ENCODE results near the gene MCF2L. TPM values are rescaled to one million over a fixed set of nuclear protein-coding genes. Genes with fewer than 3 reads are reported as not detected.

Gene MCF2L
- polyA plus RNA-seq, 1 donor (not counting 4 experiments of a cell fraction or from before 2014, with no cell fraction given) = 0.14 TPM

- Histone ChIP-seq H3K27ac (ENCODE audit: control insufficient read depth, insufficient read depth, low read length) (no peak overlapping the region), H2AFZ (ENCODE audit: control insufficient read depth, low read length) (no peak overlapping the region), H3K36me3 (ENCODE audit: control insufficient read depth in 2 of 2, extremely low read depth in 1 of 2, insufficient read depth in 2 of 2, low read length in 2 of 2) (no peaks in the 10 kb centered on the region), H3K4me1 (ENCODE audit: control insufficient read depth, extremely low read depth, insufficient read depth, low read length) (no peaks in the 10 kb centered on the region), H3K4me3 (ENCODE audit: control insufficient read depth in 2 of 3, extremely low read depth in 1 of 3, insufficient read depth in 2 of 3, low read depth in 1 of 3, low read length in 3 of 3) (no peak overlapping the region), H4K20me1 (ENCODE audit: control insufficient read depth, extremely low read depth, insufficient read depth, low read length) (no peaks in the 10 kb centered on the region), H3K79me2 (ENCODE audit: control insufficient read depth, insufficient read depth, low read length) (no peaks in the 10 kb centered on the region), H3K9ac (ENCODE audit: control insufficient read depth, extremely low read depth, insufficient read depth, low read length) (no peak overlapping the region), H3K27me3 (ENCODE audit: control insufficient read depth, extremely low read depth, insufficient read depth, low read length) (no peaks in the 10 kb centered on the region), H3K9me1 (ENCODE audit: control insufficient read depth, extremely low read depth, insufficient read depth, low read length) (no peaks in the 10 kb centered on the region), H3K9me3 (ENCODE audit: control insufficient read depth, low read depth, low read length) (no peaks in the 10 kb centered on the region), H3K4me2 (ENCODE audit: control insufficient read depth, extremely low read depth, insufficient read depth, low read depth, low read length) (no peak overlapping the region)
- FAIRE-seq (no peak), DNase-seq (ENCODE audit: low read depth, low spot score) (no peak)
- TF ChIP-seq EZH2 (IDR thresholded peaks at IDR 0.05; ENCODE audit: low read length) = no peak
- no peak for TF ChIP-seq CTCF (optimal IDR thresholded peaks at IDR 0.05 in 1 of 3, IDR thresholded peaks at IDR 0.05 in 1 of 3, conservative IDR thresholded peaks at IDR 0.05 in 1 of 3; ENCODE audit: extremely low read depth in 1 of 3, insufficient read depth in 2 of 3, low read length in 3 of 3)
- dilution Hi-C loops (cut with MboI; ENCODE audit: extremely low pct_ligation_motif_present, low sequenced_read_pairs) = no loop called here
Measured at GRCh38 chr13:113139577-113139976, 170.6 kb downstream of the MCF2L start.

- DNase-seq (ENCODE audit: low read depth, low spot score) (no peak), FAIRE-seq (no peak)
- Histone ChIP-seq H2AFZ (ENCODE audit: control insufficient read depth, low read length) (no peak overlapping the region), H3K9me3 (ENCODE audit: control insufficient read depth, low read depth, low read length) (no peaks in the 10 kb centered on the region), H3K36me3 (ENCODE audit: control insufficient read depth in 2 of 2, extremely low read depth in 1 of 2, insufficient read depth in 2 of 2, low read length in 2 of 2) (no peaks in the 10 kb centered on the region), H4K20me1 (ENCODE audit: control insufficient read depth, extremely low read depth, insufficient read depth, low read length) (no peaks in the 10 kb centered on the region), H3K27me3 (ENCODE audit: control insufficient read depth, extremely low read depth, insufficient read depth, low read length) (no peaks in the 10 kb centered on the region), H3K4me2 (ENCODE audit: control insufficient read depth, extremely low read depth, insufficient read depth, low read depth, low read length) (no peak overlapping the region), H3K9ac (ENCODE audit: control insufficient read depth, extremely low read depth, insufficient read depth, low read length) (no peak overlapping the region), H3K4me3 (ENCODE audit: control insufficient read depth in 2 of 3, extremely low read depth in 1 of 3, insufficient read depth in 2 of 3, low read depth in 1 of 3, low read length in 3 of 3) (no peak overlapping the region), H3K79me2 (ENCODE audit: control insufficient read depth, insufficient read depth, low read length) (no peaks in the 10 kb centered on the region), H3K27ac (ENCODE audit: control insufficient read depth, insufficient read depth, low read length) (no peak overlapping the region), H3K9me1 (ENCODE audit: control insufficient read depth, extremely low read depth, insufficient read depth, low read length) (no peaks in the 10 kb centered on the region), H3K4me1 (ENCODE audit: control insufficient read depth, extremely low read depth, insufficient read depth, low read length) (no peaks in the 10 kb centered on the region)
- dilution Hi-C loops (cut with MboI; ENCODE audit: extremely low pct_ligation_motif_present, low sequenced_read_pairs) = no loop called here
- no peak for TF ChIP-seq CTCF (optimal IDR thresholded peaks at IDR 0.05 in 1 of 3, IDR thresholded peaks at IDR 0.05 in 1 of 3, conservative IDR thresholded peaks at IDR 0.05 in 1 of 3; ENCODE audit: extremely low read depth in 1 of 3, insufficient read depth in 2 of 3, low read length in 3 of 3)
- TF ChIP-seq EZH2 (IDR thresholded peaks at IDR 0.05; ENCODE audit: low read length) = no peak
Measured at GRCh38 chr13:113140677-113141600, 171.9 kb downstream of the MCF2L start.

All from keratinocyte (primary cell).